ENCODE measurements around the gene MOV10.

MOV10 gene

GRCh38 chr1:112702420-112703261, 28.2 kb downstream of the MOV10 start:
- no peak for DNase-seq (ENCODE audit: low read depth)
- no peak for TF ChIP-seq CTCF (conservative IDR thresholded peaks at IDR 0.05; ENCODE audit: low read depth, low read length)
- no peak overlapping the region for H3K4me3 ChIP-seq (ENCODE audit: low read depth, low read length)

DNA sequence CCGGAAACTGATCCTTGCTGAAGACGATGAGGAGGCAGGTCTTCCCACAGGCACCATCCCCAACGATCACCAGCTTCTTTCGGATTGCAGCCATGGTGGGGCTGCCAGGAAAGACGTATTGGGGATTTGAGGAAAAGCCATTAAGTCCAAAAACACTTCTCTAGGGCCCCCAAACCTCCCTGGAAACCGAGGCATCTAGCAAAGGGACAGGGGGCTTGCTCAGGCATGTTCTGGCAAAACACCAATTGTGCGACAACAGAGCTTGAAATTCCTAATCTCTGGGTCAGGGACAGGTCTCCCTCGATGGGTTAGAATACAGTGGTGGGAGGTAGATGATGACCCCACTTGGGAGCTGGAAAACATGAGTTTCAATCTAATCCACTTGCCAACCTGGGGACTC, 29.2 kb downstream of the MOV10 start:
- DNase-seq (ENCODE audit: low read depth), result no peak
- TF ChIP-seq CTCF (conservative IDR thresholded peaks at IDR 0.05; ENCODE audit: low read depth, low read length), result no peak
- no peak overlapping the region for H3K4me3 ChIP-seq (ENCODE audit: low read depth, low read length)

- DNase-seq (ENCODE audit: low read depth), result no peak
- H3K4me3 ChIP-seq (ENCODE audit: low read depth, low read length), result peak overlapping the region; percentile 90
- TF ChIP-seq CTCF (conservative IDR thresholded peaks at IDR 0.05; ENCODE audit: low read depth, low read length), result no peak
These were observed 30.0 kb downstream of the MOV10 start for GRCh38 chr1:112704391-112704933.

GRCh38 chr1:112704934-112705627, 30.6 kb downstream of the MOV10 start:
- H3K4me3 ChIP-seq (ENCODE audit: low read depth, low read length), result peak overlapping the region; percentile 90
- DNase-seq (ENCODE audit: low read depth), result peak; percentile 98

GRCh38 chr1:112706505-112707220, 32.2 kb downstream of the MOV10 start, which contains the start of gene RHOC:
TSS of gene RHOC (minus strand) at chr1:112707127. CDS start at chr1:112703799, 3,328 bp downstream.
- peak; percentile 65 for DNase-seq (ENCODE audit: low read depth)
- TF ChIP-seq CTCF (conservative IDR thresholded peaks at IDR 0.05; ENCODE audit: low read depth, low read length), result no peak
- peak within 1 kb of the TSS; percentile 90 for H3K4me3 ChIP-seq (ENCODE audit: low read depth, low read length)

More at GRCh38 chr1:112704934-112705627, 30.6 kb downstream of the MOV10 start:
- TF ChIP-seq CTCF (conservative IDR thresholded peaks at IDR 0.05; ENCODE audit: low read depth, low read length), result no peak

GRCh38 chr1:112707221-112708001, 33.0 kb downstream of the MOV10 start:
- H3K4me3 ChIP-seq (ENCODE audit: low read depth, low read length), result peak overlapping the region; percentile 90
- TF ChIP-seq CTCF (conservative IDR thresholded peaks at IDR 0.05; ENCODE audit: low read depth, low read length), result peak; percentile 85
- DNase-seq (ENCODE audit: low read depth), result peak; percentile 91

Measured in choroid plexus epithelial cell (primary cell).